GM19351 (cell line): Measurements from ENCODE around the gene RPAIN.
"Not testable (repeated sequence)": the region's sequence is repeated elsewhere in the genome, so short reads cannot be mapped to it uniquely, and the experiment has no call there.

Experiments used
- ATAC-seq: cut with Tn5 transposase; IDR thresholded peaks from one replicate; pipeline ENCODE4 v1.9.1; 2021; ENCODE audit warnings: mild to moderate bottlenecking, moderate library complexity; ENCODE audit not compliant: unreplicated experiment

Gene RPAIN

GRCh38 chr17:5429191-5429887 is 9.4 kb downstream of the RPAIN start:
- ATAC-seq: no peak

GRCh38 chr17:5430413-5430999 is 10.5 kb downstream of the RPAIN start:
- ATAC-seq: no peak

GRCh38 chr17:5431234-5431633 is 11.3 kb downstream of the RPAIN start:
- not testable (repeated sequence) for ATAC-seq

- ATAC-seq: no peak
Observed at GRCh38 chr17:5431949-5432556, 12.1 kb downstream of the RPAIN start.

GRCh38 chr17:5434984-5435383 is 15.0 kb downstream of the RPAIN start:
- ATAC-seq: no peak

- ATAC-seq: not testable (repeated sequence)
Observed at GRCh38 chr17:5435781-5436315, 15.9 kb downstream of the RPAIN start.

- no peak for ATAC-seq
Observed at GRCh38 chr17:5437721-5438317, 17.8 kb downstream of the RPAIN start.

- peak; percentile 81 for ATAC-seq
Observed at GRCh38 chr17:5438716-5439445, 18.9 kb downstream of the RPAIN start, which contains the start of gene C1QBP. Gene C1QBP, minus strand, starts transcription at chr17:5439155. Its CDS starts 82 bp downstream, at chr17:5439073.

- ATAC-seq: no peak
Observed at GRCh38 chr17:5439446-5439764, 19.4 kb downstream of the RPAIN start.

GRCh38 chr17:5443728-5444127 is 23.7 kb downstream of the RPAIN start:
- ATAC-seq: no peak

- ATAC-seq: no peak
Observed at GRCh38 chr17:5444209-5444608, 24.2 kb downstream of the RPAIN start.

GRCh38 chr17:5446786-5447185 is 26.8 kb downstream of the RPAIN start:
- ATAC-seq: no peak

GRCh38 chr17:5464717-5465507 is 44.9 kb downstream of the RPAIN start:
- no peak for ATAC-seq

- ATAC-seq: no peak
Observed at GRCh38 chr17:5466295-5466694, 46.3 kb downstream of the RPAIN start.

- no peak for ATAC-seq
Observed at GRCh38 chr17:5467416-5467815, 47.4 kb downstream of the RPAIN start.

- peak; percentile 21 for ATAC-seq
Observed at GRCh38 chr17:5468075-5468473, 48.1 kb downstream of the RPAIN start.

GRCh38 chr17:5472511-5472910 is 52.5 kb downstream of the RPAIN start:
- no peak for ATAC-seq

- ATAC-seq: no peak
Observed at GRCh38 chr17:5473906-5474305, 53.9 kb downstream of the RPAIN start.

GRCh38 chr17:5478992-5479391 is 59.0 kb downstream of the RPAIN start:
- no peak for ATAC-seq

GRCh38 chr17:5480962-5481361 is 61.0 kb downstream of the RPAIN start:
- no peak for ATAC-seq
